IMR-90 (cell line): ENCODE results near the gene RPP40.

Source experiments
- MAZ ChIP-seq: IDR thresholded peaks from 2 replicates; pipeline ENCODE4 v1.6.1; 2012; ENCODE audit warnings: low read depth, mild to moderate bottlenecking, low read length, improper control_type of control experiment, moderate library complexity, borderline replicate concordance
- MXI1 ChIP-seq: IDR thresholded peaks from 2 replicates; pipeline ENCODE4 v1.6.1; 2012; ENCODE audit warnings: low read depth, mild to moderate bottlenecking, low read length, moderate library complexity, borderline replicate concordance
- POLR2A ChIP-seq: IDR thresholded peaks from 2 replicates; pipeline ENCODE4 v1.6.1; 2012; ENCODE audit warnings: mild to moderate bottlenecking, low read depth, low read length
- SMC3 ChIP-seq: fragments of 150-350 bp; IDR thresholded peaks from 2 replicates; pipeline ENCODE4 v1.6.1; 2016; ENCODE audit warnings: low read depth, mild to moderate bottlenecking, antibody characterized with exemption, low read length, moderate library complexity
- TF ChIP-seq, protein P1 (sequence below): fragments of 150-350 bp; IDR thresholded peaks from 2 replicates; pipeline ENCODE4 v1.6.1; 2016; ENCODE audit warnings: low read depth, mild to moderate bottlenecking, low read length, moderate library complexity, borderline replicate concordance
- TF ChIP-seq, protein P2 (sequence below): conservative IDR thresholded peaks from 2 replicates; pipeline ENCODE4 v1.5.1; 2012; ENCODE audit warnings: mild to moderate bottlenecking, low read depth, low read length, improper control_type of control experiment
- TF ChIP-seq, protein P3 (sequence below): fragments of 150-350 bp; IDR thresholded peaks from 2 replicates; pipeline ENCODE4 v1.6.1; 2017; ENCODE audit warnings: mild to moderate bottlenecking, antibody characterized with exemption, low read length, low read depth

DNA sequence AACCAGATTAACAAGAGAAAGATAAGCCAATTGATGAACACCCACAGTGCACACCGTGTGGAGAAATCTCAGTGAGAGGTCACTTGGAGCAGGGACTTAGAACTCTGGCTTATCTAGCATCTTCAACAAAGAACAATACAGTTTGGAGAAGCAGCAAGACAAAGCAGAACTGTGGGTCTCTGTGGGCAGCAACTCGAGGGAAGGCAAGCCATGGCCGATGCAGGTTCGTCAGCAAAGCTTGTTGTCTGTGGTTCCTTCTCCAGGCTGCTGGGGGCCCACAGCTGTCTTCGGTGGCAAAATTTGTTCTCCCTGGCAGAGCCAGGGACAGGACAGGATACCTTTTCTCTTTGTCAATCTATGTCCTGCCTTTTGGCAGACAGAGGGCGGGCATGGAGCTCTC lies 22.1 kb downstream of the RPP40 start:
- TF ChIP-seq, protein P1, sequence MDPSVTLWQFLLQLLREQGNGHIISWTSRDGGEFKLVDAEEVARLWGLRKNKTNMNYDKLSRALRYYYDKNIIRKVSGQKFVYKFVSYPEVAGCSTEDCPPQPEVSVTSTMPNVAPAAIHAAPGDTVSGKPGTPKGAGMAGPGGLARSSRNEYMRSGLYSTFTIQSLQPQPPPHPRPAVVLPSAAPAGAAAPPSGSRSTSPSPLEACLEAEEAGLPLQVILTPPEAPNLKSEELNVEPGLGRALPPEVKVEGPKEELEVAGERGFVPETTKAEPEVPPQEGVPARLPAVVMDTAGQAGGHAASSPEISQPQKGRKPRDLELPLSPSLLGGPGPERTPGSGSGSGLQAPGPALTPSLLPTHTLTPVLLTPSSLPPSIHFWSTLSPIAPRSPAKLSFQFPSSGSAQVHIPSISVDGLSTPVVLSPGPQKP = no peak
- TF ChIP-seq, protein P2, sequence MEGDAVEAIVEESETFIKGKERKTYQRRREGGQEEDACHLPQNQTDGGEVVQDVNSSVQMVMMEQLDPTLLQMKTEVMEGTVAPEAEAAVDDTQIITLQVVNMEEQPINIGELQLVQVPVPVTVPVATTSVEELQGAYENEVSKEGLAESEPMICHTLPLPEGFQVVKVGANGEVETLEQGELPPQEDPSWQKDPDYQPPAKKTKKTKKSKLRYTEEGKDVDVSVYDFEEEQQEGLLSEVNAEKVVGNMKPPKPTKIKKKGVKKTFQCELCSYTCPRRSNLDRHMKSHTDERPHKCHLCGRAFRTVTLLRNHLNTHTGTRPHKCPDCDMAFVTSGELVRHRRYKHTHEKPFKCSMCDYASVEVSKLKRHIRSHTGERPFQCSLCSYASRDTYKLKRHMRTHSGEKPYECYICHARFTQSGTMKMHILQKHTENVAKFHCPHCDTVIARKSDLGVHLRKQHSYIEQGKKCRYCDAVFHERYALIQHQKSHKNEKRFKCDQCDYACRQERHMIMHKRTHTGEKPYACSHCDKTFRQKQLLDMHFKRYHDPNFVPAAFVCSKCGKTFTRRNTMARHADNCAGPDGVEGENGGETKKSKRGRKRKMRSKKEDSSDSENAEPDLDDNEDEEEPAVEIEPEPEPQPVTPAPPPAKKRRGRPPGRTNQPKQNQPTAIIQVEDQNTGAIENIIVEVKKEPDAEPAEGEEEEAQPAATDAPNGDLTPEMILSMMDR = no peak
- no peak for TF ChIP-seq MXI1
- no peak for TF ChIP-seq POLR2A
- TF ChIP-seq, protein P3, sequence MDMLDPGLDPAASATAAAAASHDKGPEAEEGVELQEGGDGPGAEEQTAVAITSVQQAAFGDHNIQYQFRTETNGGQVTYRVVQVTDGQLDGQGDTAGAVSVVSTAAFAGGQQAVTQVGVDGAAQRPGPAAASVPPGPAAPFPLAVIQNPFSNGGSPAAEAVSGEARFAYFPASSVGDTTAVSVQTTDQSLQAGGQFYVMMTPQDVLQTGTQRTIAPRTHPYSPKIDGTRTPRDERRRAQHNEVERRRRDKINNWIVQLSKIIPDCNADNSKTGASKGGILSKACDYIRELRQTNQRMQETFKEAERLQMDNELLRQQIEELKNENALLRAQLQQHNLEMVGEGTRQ = no peak
- no peak for TF ChIP-seq MAZ
- TF ChIP-seq SMC3 = no peak
